ENCODE data around the gene ADAT3. TPM values are rescaled to one million over a fixed set of nuclear protein-coding genes. Genes with fewer than 3 reads are reported as not detected.
A peak's percentile ranks its signal among the peaks of the same experiment; 100 is the strongest.

ADAT3 gene
- total and polyA plus RNA-seq, 2 donors (not counting 1 experiment from before 2014, with no cell fraction given), result 5.3 to 13.4 TPM

DNA sequence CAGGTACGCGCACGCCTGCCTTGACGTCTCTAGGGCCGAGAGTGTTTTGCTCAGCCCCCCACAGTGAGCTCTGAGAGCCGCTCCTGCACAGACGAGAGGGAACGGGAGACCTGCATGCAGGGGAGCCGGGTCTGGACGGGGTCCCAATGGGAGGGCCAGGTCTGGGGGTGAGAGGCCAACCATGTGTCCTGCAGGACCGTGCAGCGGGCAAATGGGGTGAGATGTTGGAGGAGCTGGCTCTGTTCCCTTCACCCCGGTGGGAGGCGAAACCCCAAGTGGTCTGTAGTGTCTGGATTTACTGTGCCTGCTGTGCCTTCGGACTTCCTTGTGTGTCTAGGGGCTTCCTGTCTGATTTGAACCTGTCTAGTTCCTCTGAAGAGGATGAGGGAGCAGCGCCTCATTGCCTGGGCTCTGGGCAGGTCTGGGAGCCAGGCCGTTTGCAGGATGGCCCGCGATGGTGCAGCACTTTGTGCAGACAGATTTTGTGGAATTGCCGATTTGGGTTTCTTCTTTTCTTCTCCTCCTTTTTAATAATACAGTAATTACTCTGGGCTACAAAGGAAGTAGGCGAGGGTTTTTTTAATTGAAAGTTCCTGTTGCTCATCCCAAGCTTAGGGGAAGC is 37.8 kb downstream of the ADAT3 start:
- no peak for DNase-seq
- WGBS (ENCODE audit: insufficient coverage), result 0% methylated on average over 16 of the region's 21 CpGs
- POLR2A ChIA-PET, result interaction anchor here (0.6 to 2.0 kb wide), 8 partner anchors 13 to 485 kb away, joined by 3 to 15 read pairs (median 6); no protein-coding TSS in a partner anchor
- H3K4me2 ChIP-seq (replicated peaks; ENCODE audit: low read depth, low read length, poor library complexity, severe bottlenecking), result peak overlapping the region; percentile 93
- Mint-ChIP-seq H3K4me1 (peaks cover 39% of the 10 kb centered on the region), H3K4me3 (peak overlapping the region; percentile 98), H3K27me3 (no peaks in the 10 kb centered on the region), H3K27ac (peak overlapping the region; percentile 98), H3K9me3 (ENCODE audit: insufficient read depth) (no peaks in the 10 kb centered on the region)
- peak overlapping the region; percentile 90 to 99 for H3K27ac ChIP-seq (ENCODE audit: low read length in 2 of 2)
- peak overlapping the region; percentile 14 for H2AFZ ChIP-seq (ENCODE audit: insufficient read depth, low read depth, low read length, poor library complexity, severe bottlenecking)
- peaks cover 0 to 7% of the 10 kb centered on the region in 2 experiments for H3K36me3 ChIP-seq (replicated peaks in 1 of 2; ENCODE audit: control extremely low read depth in 1 of 2, control insufficient read depth in 1 of 2, extremely low read depth in 1 of 2, insufficient read depth in 2 of 2, low read length in 1 of 2)
- intact Hi-C loops (cut with micrococcal nuclease), result loop anchor here (1.0 kb wide), 3 partner anchors 67 to 208 kb away; partner anchors contain the start of gene AP3D1
- H3K4me3 ChIP-seq (ENCODE audit: control extremely low read depth in 1 of 5, extremely low read depth in 1 of 5, insufficient read depth in 1 of 5, low read depth in 2 of 5, low read length in 4 of 5), result peak overlapping the region; percentile 71 to 94 (median 83)
- H3K79me2 ChIP-seq (ENCODE audit: control insufficient read depth, insufficient read depth, low read length), result peaks cover 67% of the 10 kb centered on the region
- H3K9ac ChIP-seq (ENCODE audit: low read length), result peak overlapping the region; percentile 95
- no peaks in the 10 kb centered on the region for H3K9me3 ChIP-seq (ENCODE audit: control extremely low read depth in 1 of 3, control insufficient read depth in 2 of 3, insufficient read depth in 1 of 3, low read length in 2 of 3)
- H4K20me1 ChIP-seq (ENCODE audit: control insufficient read depth, insufficient read depth, low read length, poor library complexity, severe bottlenecking), result peaks cover 60% of the 10 kb centered on the region
- CTCF ChIA-PET, result interaction anchor here (0.6 to 1.7 kb wide), 5 partner anchors 10 to 681 kb away, joined by 3 to 7 read pairs (median 5); no protein-coding TSS in a partner anchor
- ATAC-seq (ENCODE audit: low read depth), result no peak
- H3K27me3 ChIP-seq (replicated peaks in 1 of 4; ENCODE audit: control extremely low read depth in 1 of 4, control insufficient read depth in 3 of 4, insufficient read depth in 4 of 4, low read length in 3 of 4), result no peaks in the 10 kb centered on the region
- no peak for TF ChIP-seq EZH2 (IDR thresholded peaks at IDR 0.05; ENCODE audit: borderline replicate concordance, insufficient read depth, low read depth, low read length, poor library complexity, severe bottlenecking)
- no peak for TF ChIP-seq CTCF (IDR thresholded peaks at IDR 0.05)
- H3K4me1 ChIP-seq (ENCODE audit: control insufficient read depth in 2 of 2, insufficient read depth in 2 of 2, low read length in 2 of 2), result peaks cover 31 to 47% of the 10 kb centered on the region in 2 donors

- ChIA-PET POLR2A (interaction anchor here (0.5 kb wide), 1 partner anchor 331 kb away, joined by 10 read pairs; no protein-coding TSS in a partner anchor), CTCF (no interaction called here)
- WGBS (ENCODE audit: insufficient coverage), result 71% methylated on average over 22 of the region's 22 CpGs
- Histone ChIP-seq H4K20me1 (ENCODE audit: control insufficient read depth, insufficient read depth, low read length, poor library complexity, severe bottlenecking) (peaks cover 67% of the 10 kb centered on the region), H3K27me3 (replicated peaks in 1 of 4; ENCODE audit: control extremely low read depth in 1 of 4, control insufficient read depth in 3 of 4, insufficient read depth in 4 of 4, low read length in 3 of 4) (no peaks in the 10 kb centered on the region), H3K4me3 (ENCODE audit: control extremely low read depth in 1 of 5, extremely low read depth in 1 of 5, insufficient read depth in 1 of 5, low read depth in 2 of 5, low read length in 4 of 5) (peak overlapping the region in 4 of 5 experiments; percentile 79 to 94 (median 88)), H3K79me2 (ENCODE audit: control insufficient read depth, insufficient read depth, low read length) (peaks cover 74% of the 10 kb centered on the region), H3K4me2 (replicated peaks; ENCODE audit: low read depth, low read length, poor library complexity, severe bottlenecking) (peak overlapping the region; percentile 93), H3K4me1 (ENCODE audit: control insufficient read depth in 2 of 2, insufficient read depth in 2 of 2, low read length in 2 of 2) (peaks cover 31 to 47% of the 10 kb centered on the region in 2 donors), H3K9ac (ENCODE audit: low read length) (peak overlapping the region; percentile 95), H3K27ac (ENCODE audit: low read length in 2 of 2) (peak overlapping the region; percentile 90 to 99), H3K9me3 (ENCODE audit: control extremely low read depth in 1 of 3, control insufficient read depth in 2 of 3, insufficient read depth in 1 of 3, low read length in 2 of 3) (no peaks in the 10 kb centered on the region), H3K36me3 (replicated peaks in 1 of 2; ENCODE audit: control extremely low read depth in 1 of 2, control insufficient read depth in 1 of 2, extremely low read depth in 1 of 2, insufficient read depth in 2 of 2, low read length in 1 of 2) (peaks cover 0 to 10% of the 10 kb centered on the region in 2 experiments), H2AFZ (ENCODE audit: insufficient read depth, low read depth, low read length, poor library complexity, severe bottlenecking) (no peak overlapping the region)
- TF ChIP-seq EZH2 (IDR thresholded peaks at IDR 0.05; ENCODE audit: borderline replicate concordance, insufficient read depth, low read depth, low read length, poor library complexity, severe bottlenecking) (no peak), CTCF (IDR thresholded peaks at IDR 0.05) (no peak)
- intact Hi-C loops (cut with micrococcal nuclease), result no loop called here
- Mint-ChIP-seq H3K4me3 (peak overlapping the region; percentile 98), H3K27me3 (no peaks in the 10 kb centered on the region), H3K9me3 (ENCODE audit: insufficient read depth) (no peaks in the 10 kb centered on the region), H3K4me1 (peaks cover 42% of the 10 kb centered on the region), H3K27ac (peak overlapping the region; percentile 98)
- no peak for ATAC-seq (ENCODE audit: low read depth)
- no peak for DNase-seq
Measured at GRCh38 chr19:1943661-1944087, 38.5 kb downstream of the ADAT3 start.
